ENCODE results near the gene POMGNT1. TPM values are rescaled to one million over a fixed set of nuclear protein-coding genes. Genes with fewer than 3 reads are reported as not detected.
A peak's percentile ranks its signal among the peaks of the same experiment; 100 is the strongest.

Gene POMGNT1
- total RNA-seq, 4 donors from 2014 or later: 23.9 to 36.7 (median 28.1) TPM

DNA sequence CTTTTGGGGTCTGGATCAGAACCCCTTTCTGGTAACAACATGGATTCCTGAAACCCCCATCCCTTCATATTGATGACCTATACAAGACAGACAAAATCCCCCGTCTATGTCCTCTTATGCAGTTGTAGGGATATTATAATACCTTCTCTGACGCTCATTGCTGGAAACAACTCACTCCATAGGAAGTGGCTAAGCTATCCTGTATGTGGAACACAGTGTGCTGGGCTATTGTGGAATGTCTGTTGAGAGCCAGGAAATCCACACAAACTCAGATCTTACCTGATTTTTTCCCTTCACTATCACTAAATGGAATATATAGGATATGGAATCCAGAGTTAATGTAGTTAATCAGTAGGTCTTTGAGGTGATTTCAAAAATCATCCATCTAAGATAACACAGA lies 48.1 kb downstream of the POMGNT1 start:
- H3K9me3 ChIP-seq: no peaks in the 10 kb centered on the region
- intact Hi-C loops (cut with DNase I): no loop called here
- H3K27ac ChIP-seq: peak overlapping the region in 2 of 4 donors; percentile 42 to 50
- no peaks in the 10 kb centered on the region for H3K4me1 ChIP-seq
- no peak for DNase-seq
- WGBS, 2 donors: 89 to 94% methylated on average over 2 of the region's 2 CpGs
- TF ChIP-seq, protein P1, sequence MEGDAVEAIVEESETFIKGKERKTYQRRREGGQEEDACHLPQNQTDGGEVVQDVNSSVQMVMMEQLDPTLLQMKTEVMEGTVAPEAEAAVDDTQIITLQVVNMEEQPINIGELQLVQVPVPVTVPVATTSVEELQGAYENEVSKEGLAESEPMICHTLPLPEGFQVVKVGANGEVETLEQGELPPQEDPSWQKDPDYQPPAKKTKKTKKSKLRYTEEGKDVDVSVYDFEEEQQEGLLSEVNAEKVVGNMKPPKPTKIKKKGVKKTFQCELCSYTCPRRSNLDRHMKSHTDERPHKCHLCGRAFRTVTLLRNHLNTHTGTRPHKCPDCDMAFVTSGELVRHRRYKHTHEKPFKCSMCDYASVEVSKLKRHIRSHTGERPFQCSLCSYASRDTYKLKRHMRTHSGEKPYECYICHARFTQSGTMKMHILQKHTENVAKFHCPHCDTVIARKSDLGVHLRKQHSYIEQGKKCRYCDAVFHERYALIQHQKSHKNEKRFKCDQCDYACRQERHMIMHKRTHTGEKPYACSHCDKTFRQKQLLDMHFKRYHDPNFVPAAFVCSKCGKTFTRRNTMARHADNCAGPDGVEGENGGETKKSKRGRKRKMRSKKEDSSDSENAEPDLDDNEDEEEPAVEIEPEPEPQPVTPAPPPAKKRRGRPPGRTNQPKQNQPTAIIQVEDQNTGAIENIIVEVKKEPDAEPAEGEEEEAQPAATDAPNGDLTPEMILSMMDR (IDR thresholded peaks at IDR 0.05): no peak
- no peak for TF ChIP-seq POLR2A (IDR thresholded peaks at IDR 0.05)
- H3K4me3 ChIP-seq: no peak overlapping the region
- H3K27me3 ChIP-seq: no peaks in the 10 kb centered on the region
- H3K36me3 ChIP-seq: no peaks in the 10 kb centered on the region

DNA sequence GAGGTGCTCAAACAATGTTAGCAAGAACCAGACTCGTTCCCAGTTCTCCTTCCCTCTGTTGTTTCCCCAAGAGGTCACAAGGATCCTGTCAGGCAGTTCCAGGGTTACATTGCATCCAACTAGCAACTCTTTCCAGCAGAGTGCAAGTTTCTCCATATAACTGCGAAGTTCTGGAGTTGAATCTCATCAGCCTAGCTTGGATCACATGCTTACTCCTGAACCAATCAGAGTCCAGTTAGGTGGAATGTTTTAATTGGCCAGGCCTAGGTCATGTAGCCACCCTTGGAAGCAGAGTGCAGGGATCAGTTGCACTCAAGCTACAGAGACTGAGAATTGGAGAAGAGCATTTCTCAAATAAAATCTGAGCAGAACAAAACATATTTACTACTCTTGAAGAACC lies 49.9 kb downstream of the POMGNT1 start:
- Histone ChIP-seq H3K36me3 (no peaks in the 10 kb centered on the region), H3K27me3 (no peaks in the 10 kb centered on the region), H3K4me3 (no peak overlapping the region), H3K4me1 (no peaks in the 10 kb centered on the region), H3K9me3 (no peaks in the 10 kb centered on the region), H3K27ac (no peak overlapping the region)
- no peak for DNase-seq
- intact Hi-C loops (cut with DNase I): no loop called here
- TF ChIP-seq, protein P1 (IDR thresholded peaks at IDR 0.05): no peak
- WGBS, 2 donors: 79 to 80% methylated on average over 2 of the region's 2 CpGs

Small RNA genes within 50 kb of the gene (small RNA-seq; reads per million reads assigned to genes)
- 0 reads per million in 4 donors for gene AL672043.1

Other genes with a start within 250 kb of the POMGNT1 start
- gene PIK3R3, start 65.8 kb downstream of the POMGNT1 start, total RNA-seq: 1 to 10 TPM; 3.0 to 7.6 (median 6.2) TPM
- gene TSPAN1, start 23.3 kb downstream of the POMGNT1 start, total RNA-seq: 10 to 100 TPM in 1 of 4 donors, 1 to 10 TPM in 3; 1.4 to 10.7 (median 5.0) TPM
- not detected for gene P3R3URF, start 21.9 kb downstream of the POMGNT1 start, total RNA-seq
- gene LURAP1, start 4.9 kb upstream of the POMGNT1 start, total RNA-seq: 1 to 10 TPM; 1.7 to 4.6 (median 3.1) TPM
- gene RAD54L, start 49.3 kb upstream of the POMGNT1 start, total RNA-seq: 1 to 10 TPM; 1.9 to 7.8 (median 6.8) TPM
- gene LRRC41, start 105.2 kb upstream of the POMGNT1 start, total RNA-seq: 10 to 100 TPM; 44.1 to 66.4 (median 57.6) TPM
- 100 to 1,000 TPM; 329 to 618 (median 564) TPM for gene UQCRH, start 105.3 kb upstream of the POMGNT1 start, total RNA-seq
- gene NSUN4, start 142.4 kb upstream of the POMGNT1 start, total RNA-seq: 10 to 100 TPM; 10.1 to 22.1 (median 16.2) TPM
- gene FAAH, start 195.9 kb upstream of the POMGNT1 start, total RNA-seq: 10 to 100 TPM; 12.3 to 29.6 (median 16.7) TPM

Measured in esophagus squamous epithelium (tissue), 5 donors.